Measurements from ENCODE around the gene AHNAK.

The AHNAK gene

GRCh38 chr11:62443390-62444235 lies 103.0 kb downstream of the AHNAK start:
- H3K36me3 ChIP-seq (ENCODE audit: control insufficient read depth, insufficient read depth, low read length), result no peaks in the 10 kb centered on the region
- H3K9me3 ChIP-seq (ENCODE audit: control insufficient read depth, insufficient read depth, low read length), result no peaks in the 10 kb centered on the region
- H3K4me3 ChIP-seq (ENCODE audit: low read depth, low read length), result no peak overlapping the region
- H3K9ac ChIP-seq (ENCODE audit: low read depth, low read length), result no peak overlapping the region
- no peaks in the 10 kb centered on the region for H3K27me3 ChIP-seq (ENCODE audit: control insufficient read depth, insufficient read depth, low read length)
- no peaks in the 10 kb centered on the region for H3K4me1 ChIP-seq (ENCODE audit: control insufficient read depth, insufficient read depth, low read length)

GRCh38 chr11:62439785-62440602 lies 106.6 kb downstream of the AHNAK start:
- H3K27me3 ChIP-seq (ENCODE audit: control insufficient read depth, insufficient read depth, low read length), result no peaks in the 10 kb centered on the region
- H3K4me3 ChIP-seq (ENCODE audit: low read depth, low read length), result no peak overlapping the region
- no peaks in the 10 kb centered on the region for H3K36me3 ChIP-seq (ENCODE audit: control insufficient read depth, insufficient read depth, low read length)
- H3K4me1 ChIP-seq (ENCODE audit: control insufficient read depth, insufficient read depth, low read length), result no peaks in the 10 kb centered on the region
- no peak overlapping the region for H3K9ac ChIP-seq (ENCODE audit: low read depth, low read length)
- H3K9me3 ChIP-seq (ENCODE audit: control insufficient read depth, insufficient read depth, low read length), result no peaks in the 10 kb centered on the region

GRCh38 chr11:62438641-62439040 lies 108.0 kb downstream of the AHNAK start:
- H3K4me1 ChIP-seq (ENCODE audit: control insufficient read depth, insufficient read depth, low read length), result no peaks in the 10 kb centered on the region
- no peaks in the 10 kb centered on the region for H3K36me3 ChIP-seq (ENCODE audit: control insufficient read depth, insufficient read depth, low read length)
- no peak overlapping the region for H3K9ac ChIP-seq (ENCODE audit: low read depth, low read length)
- no peak overlapping the region for H3K4me3 ChIP-seq (ENCODE audit: low read depth, low read length)
- H3K9me3 ChIP-seq (ENCODE audit: control insufficient read depth, insufficient read depth, low read length), result no peaks in the 10 kb centered on the region
- H3K27me3 ChIP-seq (ENCODE audit: control insufficient read depth, insufficient read depth, low read length), result no peaks in the 10 kb centered on the region

GRCh38 chr11:62437616-62438015 lies 109.0 kb downstream of the AHNAK start:
- H3K27me3 ChIP-seq (ENCODE audit: control insufficient read depth, insufficient read depth, low read length), result no peaks in the 10 kb centered on the region
- no peak overlapping the region for H3K9ac ChIP-seq (ENCODE audit: low read depth, low read length)
- H3K4me1 ChIP-seq (ENCODE audit: control insufficient read depth, insufficient read depth, low read length), result no peaks in the 10 kb centered on the region
- no peak overlapping the region for H3K4me3 ChIP-seq (ENCODE audit: low read depth, low read length)
- H3K9me3 ChIP-seq (ENCODE audit: control insufficient read depth, insufficient read depth, low read length), result no peaks in the 10 kb centered on the region
- no peaks in the 10 kb centered on the region for H3K36me3 ChIP-seq (ENCODE audit: control insufficient read depth, insufficient read depth, low read length)

- H3K9me3 ChIP-seq (ENCODE audit: control insufficient read depth, insufficient read depth, low read length), result no peaks in the 10 kb centered on the region
These were observed 110.6 kb downstream of the AHNAK start for GRCh38 chr11:62435846-62436660.

GRCh38 chr11:62433904-62434276 lies 112.7 kb downstream of the AHNAK start:
- no peaks in the 10 kb centered on the region for H3K4me1 ChIP-seq (ENCODE audit: control insufficient read depth, insufficient read depth, low read length)
- no peaks in the 10 kb centered on the region for H3K27me3 ChIP-seq (ENCODE audit: control insufficient read depth, insufficient read depth, low read length)
- H3K9me3 ChIP-seq (ENCODE audit: control insufficient read depth, insufficient read depth, low read length), result no peaks in the 10 kb centered on the region
- no peak overlapping the region for H3K9ac ChIP-seq (ENCODE audit: low read depth, low read length)
- no peak overlapping the region for H3K4me3 ChIP-seq (ENCODE audit: low read depth, low read length)
- H3K36me3 ChIP-seq (ENCODE audit: control insufficient read depth, insufficient read depth, low read length), result no peaks in the 10 kb centered on the region

More at GRCh38 chr11:62435846-62436660, 110.6 kb downstream of the AHNAK start:
- Histone ChIP-seq H3K27me3 (ENCODE audit: control insufficient read depth, insufficient read depth, low read length) (no peaks in the 10 kb centered on the region), H3K9ac (ENCODE audit: low read depth, low read length) (no peak overlapping the region), H3K36me3 (ENCODE audit: control insufficient read depth, insufficient read depth, low read length) (no peaks in the 10 kb centered on the region), H3K4me3 (ENCODE audit: low read depth, low read length) (no peak overlapping the region), H3K4me1 (ENCODE audit: control insufficient read depth, insufficient read depth, low read length) (no peaks in the 10 kb centered on the region)

- H3K9ac ChIP-seq (ENCODE audit: low read depth, low read length), result no peak overlapping the region
These were observed 113.3 kb downstream of the AHNAK start for GRCh38 chr11:62433141-62433903.

GRCh38 chr11:62432695-62433094 lies 113.9 kb downstream of the AHNAK start:
- Histone ChIP-seq H3K4me1 (ENCODE audit: control insufficient read depth, insufficient read depth, low read length) (no peaks in the 10 kb centered on the region), H3K9ac (ENCODE audit: low read depth, low read length) (no peak overlapping the region), H3K36me3 (ENCODE audit: control insufficient read depth, insufficient read depth, low read length) (no peaks in the 10 kb centered on the region), H3K9me3 (ENCODE audit: control insufficient read depth, insufficient read depth, low read length) (no peaks in the 10 kb centered on the region), H3K4me3 (ENCODE audit: low read depth, low read length) (no peak overlapping the region), H3K27me3 (ENCODE audit: control insufficient read depth, insufficient read depth, low read length) (no peaks in the 10 kb centered on the region)

More at GRCh38 chr11:62433141-62433903, 113.3 kb downstream of the AHNAK start:
- H3K4me3 ChIP-seq (ENCODE audit: low read depth, low read length), result no peak overlapping the region
- no peaks in the 10 kb centered on the region for H3K9me3 ChIP-seq (ENCODE audit: control insufficient read depth, insufficient read depth, low read length)
- H3K36me3 ChIP-seq (ENCODE audit: control insufficient read depth, insufficient read depth, low read length), result no peaks in the 10 kb centered on the region
- no peaks in the 10 kb centered on the region for H3K27me3 ChIP-seq (ENCODE audit: control insufficient read depth, insufficient read depth, low read length)
- no peaks in the 10 kb centered on the region for H3K4me1 ChIP-seq (ENCODE audit: control insufficient read depth, insufficient read depth, low read length)

- Histone ChIP-seq H3K27me3 (ENCODE audit: control insufficient read depth, insufficient read depth, low read length) (no peaks in the 10 kb centered on the region), H3K36me3 (ENCODE audit: control insufficient read depth, insufficient read depth, low read length) (no peaks in the 10 kb centered on the region), H3K9me3 (ENCODE audit: control insufficient read depth, insufficient read depth, low read length) (no peaks in the 10 kb centered on the region), H3K4me1 (ENCODE audit: control insufficient read depth, insufficient read depth, low read length) (peaks cover 5% of the 10 kb centered on the region), H3K4me3 (ENCODE audit: low read depth, low read length) (no peak overlapping the region), H3K9ac (ENCODE audit: low read depth, low read length) (no peak overlapping the region)
These were observed 115.3 kb downstream of the AHNAK start for GRCh38 chr11:62431171-62431901.

- Histone ChIP-seq H3K9me3 (ENCODE audit: control insufficient read depth, insufficient read depth, low read length) (no peaks in the 10 kb centered on the region), H3K4me3 (ENCODE audit: low read depth, low read length) (no peak overlapping the region), H3K27me3 (ENCODE audit: control insufficient read depth, insufficient read depth, low read length) (no peaks in the 10 kb centered on the region), H3K36me3 (ENCODE audit: control insufficient read depth, insufficient read depth, low read length) (no peaks in the 10 kb centered on the region), H3K9ac (ENCODE audit: low read depth, low read length) (no peak overlapping the region), H3K4me1 (ENCODE audit: control insufficient read depth, insufficient read depth, low read length) (peaks cover 5% of the 10 kb centered on the region)
These were observed 116.2 kb downstream of the AHNAK start for GRCh38 chr11:62430425-62430824.

Data from iPS-15b (cell line).